SK-N-SH (cell line): ENCODE measurements around the gene SURF6. TPM values are rescaled to one million over a fixed set of nuclear protein-coding genes. Genes with fewer than 3 reads are reported as not detected.

Experiments
- CTCF ChIA-PET: fragments of 300-600, 350-600 bp; formaldehyde crosslinking; extraction: SDS; loops from one replicate; lab custom pipeline; 2021; lab: Yijun Ruan, JAX
- POLR2A ChIA-PET: fragments of 350-600 bp; sonication (Branson Sonifier 250); formaldehyde crosslinking; extraction: SDS; loops from one replicate; lab custom pipeline; 2020; ENCODE audit warnings: antibody characterized with exemption, inconsistent platforms; lab: Yijun Ruan, JAX
- DNase-seq: peaks from one replicate; pipeline ENCODE4 v3.0.0; 2012
- H2AFZ ChIP-seq: fragments of 200-600 bp; sonication (generic); 2 replicates; pipeline ENCODE4 v1.8.1; 2016; ENCODE audit warnings: antibody characterized with exemption, mild to moderate bottlenecking, low read depth
- H3F3A ChIP-seq: fragments of 200-600 bp; sonication (generic); replicated peaks from 2 replicates; pipeline ENCODE3; 2016; ENCODE audit warnings: antibody characterized with exemption, mild to moderate bottlenecking; ENCODE audit not compliant: insufficient read depth
- H3K27ac ChIP-seq, 2 experiments: fragments of 200-500 bp in 1 of 2; fragments of 200-600 bp in 1 of 2; sonication (Bioruptor generic) in 1 of 2; sonication (generic), shearing (Covaris generic) in 1 of 2; 2 replicates each; pipeline versions ENCODE4 v1.5.1 to v1.6.1; 2014 to 2016; ENCODE audit warnings: low read depth in 2 of 2, inconsistent platforms in 1 of 2, low read length in 1 of 2, mild to moderate bottlenecking in 1 of 2, mixed read lengths in 1 of 2
- H3K27me3 ChIP-seq: fragments of 200-600 bp; sonication (generic), shearing (Covaris generic); 2 replicates; pipeline ENCODE4 v1.6.1; 2016; ENCODE audit warnings: mixed run types; ENCODE audit not compliant: insufficient read depth
- H3K36me3 ChIP-seq, 2 experiments: fragments of 200-500 bp in 1 of 2; fragments of 200-600 bp in 1 of 2; sonication (Bioruptor generic) in 1 of 2; sonication (generic) in 1 of 2; replicated peaks in 1 of 2; 2 replicates each; pipeline versions ENCODE3 to v1.5.1; 2014 to 2016; ENCODE audit warnings: low read length in 1 of 2, mild to moderate bottlenecking in 1 of 2; ENCODE audit not compliant: insufficient read depth in 2 of 2, control insufficient read depth in 1 of 2
- H3K4me1 ChIP-seq, 2 experiments: fragments of 200-500 bp in 1 of 2; fragments of 200-600 bp in 1 of 2; sonication (Bioruptor generic) in 1 of 2; sonication (generic), shearing (Covaris generic) in 1 of 2; 2 replicates each; pipeline versions ENCODE4 v1.5.1 to v1.6.1; 2014 to 2016; ENCODE audit warnings: low read depth in 1 of 2, low read length in 1 of 2, mixed run types in 1 of 2; ENCODE audit not compliant: insufficient read depth in 2 of 2, control insufficient read depth in 1 of 2
- H3K4me2 ChIP-seq: fragments of 200-600 bp; sonication (generic), shearing (Covaris generic); 2 replicates; pipeline ENCODE4 v1.6.1; 2017; ENCODE audit warnings: mixed run types
- H3K4me3 ChIP-seq, 2 experiments: fragments of 200-500 bp in 1 of 2; fragments of 200-600 bp in 1 of 2; sonication (Bioruptor generic) in 1 of 2; sonication (generic), shearing (Covaris generic) in 1 of 2; 2 replicates each; pipeline versions ENCODE4 v1.5.1 to v1.8.1; 2014 to 2016; ENCODE audit warnings: low read depth in 2 of 2, inconsistent platforms in 1 of 2, low read length in 1 of 2, mild to moderate bottlenecking in 1 of 2, mixed read lengths in 1 of 2, moderate library complexity in 1 of 2
- H3K79me2 ChIP-seq: fragments of 200-600 bp; sonication (generic); 2 replicates; pipeline ENCODE4 v1.8.1; 2017; ENCODE audit warnings: mild to moderate bottlenecking; ENCODE audit not compliant: insufficient read depth
- H3K9ac ChIP-seq: fragments of 200-600 bp; sonication (generic); 2 replicates; pipeline ENCODE4 v1.6.1; 2017; ENCODE audit warnings: mixed run types
- H3K9me2 ChIP-seq: fragments of 200-600 bp; sonication (generic); 2 replicates; pipeline ENCODE4 v1.6.1; 2017; ENCODE audit warnings: mixed run types
- H3K9me3 ChIP-seq: fragments of 200-600 bp; sonication (generic); 2 replicates; pipeline ENCODE4 v1.6.1; 2017; ENCODE audit warnings: mixed run types, mild to moderate bottlenecking, moderate library complexity
- H4K20me1 ChIP-seq: fragments of 200-600 bp; sonication (generic); 2 replicates; pipeline ENCODE4 v1.6.1; 2017; ENCODE audit warnings: mild to moderate bottlenecking, mixed run types; ENCODE audit not compliant: insufficient read depth
- ELF1 ChIP-seq: IDR thresholded peaks from 2 replicates; pipeline ENCODE4 v1.4.0; 2012
- EP300 ChIP-seq, 2 experiments: IDR thresholded peaks; 2 replicates each; pipeline versions ENCODE4 v1.4.0 to v1.6.1; 2012; ENCODE audit warnings: borderline replicate concordance in 1 of 2, low read depth in 1 of 2, low read length in 1 of 2
- EZH2phosphoT487 ChIP-seq: fragments of 200-600 bp; sonication (generic); IDR thresholded peaks from 2 replicates; pipeline ENCODE4 v1.6.1; 2017; ENCODE audit warnings: low read depth, mixed run types, mild to moderate bottlenecking, antibody characterized with exemption, moderate library complexity, borderline replicate concordance
- FOXJ3 ChIP-seq: sonication (generic); formaldehyde crosslinking; IDR thresholded peaks from 2 replicates; pipeline ENCODE4 v1.5.1; 2020; ENCODE audit warnings: mild to moderate bottlenecking, missing genetic modification reagents
- GABPA ChIP-seq: IDR thresholded peaks from 2 replicates; pipeline ENCODE4 v1.4.0; 2012; ENCODE audit warnings: low read depth, mild to moderate bottlenecking
- JUND ChIP-seq: IDR thresholded peaks from 2 replicates; pipeline ENCODE4 v1.4.0; 2012
- MEF2A ChIP-seq: IDR thresholded peaks from 2 replicates; pipeline ENCODE4 v1.4.0; 2012; ENCODE audit warnings: low read depth, borderline replicate concordance
- MXI1 ChIP-seq: IDR thresholded peaks from 2 replicates; pipeline ENCODE4 v1.6.1; 2012; ENCODE audit warnings: mild to moderate bottlenecking, low read depth, low read length, improper control_type of control experiment
- POLR2AphosphoS5 ChIP-seq: IDR thresholded peaks from 2 replicates; pipeline ENCODE4 v1.6.1; 2012; ENCODE audit warnings: low read depth, low read length
- RAD21 ChIP-seq: IDR thresholded peaks from 2 replicates; pipeline ENCODE4 v1.6.1; 2012; ENCODE audit warnings: mild to moderate bottlenecking, low read length
- RCOR1 ChIP-seq: fragments of 150-350 bp; IDR thresholded peaks from 2 replicates; pipeline ENCODE4 v1.6.1; 2017; ENCODE audit warnings: antibody characterized with exemption, low read length
- RFX5 ChIP-seq: IDR thresholded peaks from 2 replicates; pipeline ENCODE4 v1.6.1; 2012; ENCODE audit warnings: mild to moderate bottlenecking, improper control_type of control experiment, low read length
- SMC3 ChIP-seq: IDR thresholded peaks from 2 replicates; pipeline ENCODE4 v1.6.1; 2012; ENCODE audit warnings: low read depth, low read length, improper control_type of control experiment
- TCF12 ChIP-seq: IDR thresholded peaks from 2 replicates; pipeline ENCODE4 v1.4.0; 2012
- YY1 ChIP-seq: IDR thresholded peaks from 2 replicates; pipeline ENCODE4 v1.4.0; 2012; ENCODE audit warnings: low read depth, mild to moderate bottlenecking
- WGBS: methylation state at CpG from one replicate; pipeline ENCODE4 v1.1.6; 2017; ENCODE audit warnings: low lambda C conversion rate; 5-methylcytosine and 5-hydroxymethylcytosine counted together
- polyA plus RNA-seq, 3 experiments: library from polyadenylated mRNA; depleted of rRNA; stranded (reverse); fragments of >200 nt; gene quantifications; 2 replicates each; pipeline ENCODE4 v1.2.3, GENCODE V29; 2012
- TF ChIP-seq, protein P1 (sequence below): fragments of 150-350 bp; IDR thresholded peaks from 2 replicates; pipeline ENCODE4 v1.6.1; 2016; ENCODE audit warnings: mild to moderate bottlenecking, low read depth, low read length
- TF ChIP-seq, protein P2 (sequence below): IDR thresholded peaks from 2 replicates; pipeline ENCODE4; 2012
- TF ChIP-seq, protein P3 (sequence below): IDR thresholded peaks from 2 replicates; pipeline ENCODE4 v1.4.0; 2012; ENCODE audit warnings: low read depth, borderline replicate concordance
- TF ChIP-seq, protein P4 (sequence below): IDR thresholded peaks from 2 replicates; pipeline ENCODE4 v1.4.0; 2012; ENCODE audit warnings: low read depth
- TF ChIP-seq, protein P5 (sequence below): IDR thresholded peaks from 2 replicates; pipeline ENCODE4 v1.6.1; 2012; ENCODE audit warnings: mild to moderate bottlenecking, low read depth, low read length, moderate library complexity

The SURF6 gene
- polyA plus RNA-seq, 1 of the 3 experiments (the other 2 are of a cell fraction) = 44.5 TPM

DNA sequence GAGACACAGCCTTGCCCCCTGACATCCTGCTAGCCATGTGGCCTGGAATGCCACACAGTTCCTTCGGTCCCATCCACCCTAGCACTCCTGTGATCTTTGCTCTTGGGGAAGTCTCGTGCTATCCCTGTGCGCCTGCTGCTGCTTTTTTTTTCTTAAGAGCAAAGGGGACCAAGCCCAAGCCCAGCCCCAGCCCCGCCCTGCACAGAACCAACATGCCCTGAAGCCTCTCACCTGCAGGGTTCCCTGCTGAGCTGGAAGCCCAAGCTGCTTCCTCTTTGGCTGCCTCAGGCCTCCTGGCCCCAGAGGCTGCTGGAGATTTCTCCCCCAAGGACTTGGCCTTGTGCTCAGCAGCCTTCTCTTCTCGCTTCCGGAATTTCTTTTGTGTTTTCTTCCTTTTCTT is 1.8 kb downstream of the SURF6 start:
- Histone ChIP-seq H3K79me2 (peaks cover 27% of the 10 kb centered on the region), H3K9ac (peak overlapping the region; percentile 85; the same call in 1 of the 2 replicates), H2AFZ (no peak overlapping the region), H3K27me3 (no peaks in the 10 kb centered on the region), H3K4me2 (peak overlapping the region; percentile 89), H4K20me1 (0 out of 2 replicates have a peak, but pooled peaks cover 13% of the 10 kb centered on the region), H3K36me3 (peaks cover 43 to 50% of the 10 kb centered on the region in 2 experiments), H3K9me2 (no peaks in the 10 kb centered on the region), H3K9me3 (no peaks in the 10 kb centered on the region), H3F3A (peaks cover 21% of the 10 kb centered on the region), H3K4me3 (peak overlapping the region in 1 of 2 experiments; percentile 70; a peak in 1 of 4 replicates)
- ChIA-PET POLR2A (interaction anchor here (0.5 to 3.8 kb wide), 2 partner anchors 14 to 21 kb away, joined by 3 to 16 read pairs; partner anchors contain the start of genes MED22 and RPL7A), CTCF (interaction anchor here (1.3 to 4.8 kb wide), 3 partner anchors 14 to 154 kb away, joined by 6 to 33 read pairs (median 7); partner anchors contain the start of genes MED22 and RPL7A)
- 95% methylated on average over 6 of the region's 6 CpGs for WGBS
- TF ChIP-seq RFX5 = no peak
- no peak for TF ChIP-seq FOXJ3 (CRISPR knock-in tag)
- no peak for TF ChIP-seq MEF2A
- TF ChIP-seq GABPA = no peak
- TF ChIP-seq ELF1 = no peak
- no peak for TF ChIP-seq TCF12
- TF ChIP-seq RAD21 = no peak
- no peak for TF ChIP-seq JUND
- TF ChIP-seq YY1 = no peak
- TF ChIP-seq, protein P1, sequence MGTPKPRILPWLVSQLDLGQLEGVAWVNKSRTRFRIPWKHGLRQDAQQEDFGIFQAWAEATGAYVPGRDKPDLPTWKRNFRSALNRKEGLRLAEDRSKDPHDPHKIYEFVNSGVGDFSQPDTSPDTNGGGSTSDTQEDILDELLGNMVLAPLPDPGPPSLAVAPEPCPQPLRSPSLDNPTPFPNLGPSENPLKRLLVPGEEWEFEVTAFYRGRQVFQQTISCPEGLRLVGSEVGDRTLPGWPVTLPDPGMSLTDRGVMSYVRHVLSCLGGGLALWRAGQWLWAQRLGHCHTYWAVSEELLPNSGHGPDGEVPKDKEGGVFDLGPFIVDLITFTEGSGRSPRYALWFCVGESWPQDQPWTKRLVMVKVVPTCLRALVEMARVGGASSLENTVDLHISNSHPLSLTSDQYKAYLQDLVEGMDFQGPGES = no peak
- TF ChIP-seq, protein P2, sequence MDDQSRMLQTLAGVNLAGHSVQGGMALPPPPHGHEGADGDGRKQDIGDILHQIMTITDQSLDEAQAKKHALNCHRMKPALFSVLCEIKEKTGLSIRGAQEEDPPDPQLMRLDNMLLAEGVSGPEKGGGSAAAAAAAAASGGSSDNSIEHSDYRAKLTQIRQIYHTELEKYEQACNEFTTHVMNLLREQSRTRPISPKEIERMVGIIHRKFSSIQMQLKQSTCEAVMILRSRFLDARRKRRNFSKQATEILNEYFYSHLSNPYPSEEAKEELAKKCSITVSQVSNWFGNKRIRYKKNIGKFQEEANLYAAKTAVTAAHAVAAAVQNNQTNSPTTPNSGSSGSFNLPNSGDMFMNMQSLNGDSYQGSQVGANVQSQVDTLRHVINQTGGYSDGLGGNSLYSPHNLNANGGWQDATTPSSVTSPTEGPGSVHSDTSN = no peak
- TF ChIP-seq, protein P3, sequence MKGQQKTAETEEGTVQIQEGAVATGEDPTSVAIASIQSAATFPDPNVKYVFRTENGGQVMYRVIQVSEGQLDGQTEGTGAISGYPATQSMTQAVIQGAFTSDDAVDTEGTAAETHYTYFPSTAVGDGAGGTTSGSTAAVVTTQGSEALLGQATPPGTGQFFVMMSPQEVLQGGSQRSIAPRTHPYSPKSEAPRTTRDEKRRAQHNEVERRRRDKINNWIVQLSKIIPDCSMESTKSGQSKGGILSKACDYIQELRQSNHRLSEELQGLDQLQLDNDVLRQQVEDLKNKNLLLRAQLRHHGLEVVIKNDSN = no peak
- no peak for TF ChIP-seq SMC3
- TF ChIP-seq, protein P4, sequence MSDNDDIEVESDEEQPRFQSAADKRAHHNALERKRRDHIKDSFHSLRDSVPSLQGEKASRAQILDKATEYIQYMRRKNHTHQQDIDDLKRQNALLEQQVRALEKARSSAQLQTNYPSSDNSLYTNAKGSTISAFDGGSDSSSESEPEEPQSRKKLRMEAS = no peak
- TF ChIP-seq RCOR1 = no peak
- no peak for TF ChIP-seq EP300 (IDR thresholded peaks at IDR 0.05; ENCODE audit: borderline replicate concordance in 1 of 2, low read depth in 1 of 2, low read length in 1 of 2)
- no peak for TF ChIP-seq MXI1
- TF ChIP-seq, protein P5, sequence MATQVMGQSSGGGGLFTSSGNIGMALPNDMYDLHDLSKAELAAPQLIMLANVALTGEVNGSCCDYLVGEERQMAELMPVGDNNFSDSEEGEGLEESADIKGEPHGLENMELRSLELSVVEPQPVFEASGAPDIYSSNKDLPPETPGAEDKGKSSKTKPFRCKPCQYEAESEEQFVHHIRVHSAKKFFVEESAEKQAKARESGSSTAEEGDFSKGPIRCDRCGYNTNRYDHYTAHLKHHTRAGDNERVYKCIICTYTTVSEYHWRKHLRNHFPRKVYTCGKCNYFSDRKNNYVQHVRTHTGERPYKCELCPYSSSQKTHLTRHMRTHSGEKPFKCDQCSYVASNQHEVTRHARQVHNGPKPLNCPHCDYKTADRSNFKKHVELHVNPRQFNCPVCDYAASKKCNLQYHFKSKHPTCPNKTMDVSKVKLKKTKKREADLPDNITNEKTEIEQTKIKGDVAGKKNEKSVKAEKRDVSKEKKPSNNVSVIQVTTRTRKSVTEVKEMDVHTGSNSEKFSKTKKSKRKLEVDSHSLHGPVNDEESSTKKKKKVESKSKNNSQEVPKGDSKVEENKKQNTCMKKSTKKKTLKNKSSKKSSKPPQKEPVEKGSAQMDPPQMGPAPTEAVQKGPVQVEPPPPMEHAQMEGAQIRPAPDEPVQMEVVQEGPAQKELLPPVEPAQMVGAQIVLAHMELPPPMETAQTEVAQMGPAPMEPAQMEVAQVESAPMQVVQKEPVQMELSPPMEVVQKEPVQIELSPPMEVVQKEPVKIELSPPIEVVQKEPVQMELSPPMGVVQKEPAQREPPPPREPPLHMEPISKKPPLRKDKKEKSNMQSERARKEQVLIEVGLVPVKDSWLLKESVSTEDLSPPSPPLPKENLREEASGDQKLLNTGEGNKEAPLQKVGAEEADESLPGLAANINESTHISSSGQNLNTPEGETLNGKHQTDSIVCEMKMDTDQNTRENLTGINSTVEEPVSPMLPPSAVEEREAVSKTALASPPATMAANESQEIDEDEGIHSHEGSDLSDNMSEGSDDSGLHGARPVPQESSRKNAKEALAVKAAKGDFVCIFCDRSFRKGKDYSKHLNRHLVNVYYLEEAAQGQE = no peak
- no peak for TF ChIP-seq POLR2AphosphoS5
- TF ChIP-seq EZH2phosphoT487 = no peak
- TF ChIP-seq, all 33 proteins: peak for 0
- no peak for DNase-seq
- no peak overlapping the region for H3K27ac ChIP-seq
- peaks cover 8 to 15% of the 10 kb centered on the region in 2 experiments; a peak in 1 of 4 replicates for H3K4me1 ChIP-seq
